ENCODE measurements around the gene TMOD4.

Gene TMOD4

GRCh38 chr1:151171190-151171589 lies 4.6 kb downstream of the TMOD4 start:
- no peak for TF ChIP-seq CTCF (conservative IDR thresholded peaks at IDR 0.05)
- H3K27ac ChIP-seq: no peak overlapping the region

GRCh38 chr1:151167116-151167515 lies 8.7 kb downstream of the TMOD4 start:
- TF ChIP-seq CTCF (conservative IDR thresholded peaks at IDR 0.05): no peak
- H3K27ac ChIP-seq: no peak overlapping the region

- no peak for TF ChIP-seq CTCF (conservative IDR thresholded peaks at IDR 0.05)
- peak overlapping the region; percentile 87 for H3K27ac ChIP-seq
Observed at GRCh38 chr1:151166505-151166956, 9.2 kb downstream of the TMOD4 start.

- TF ChIP-seq CTCF (conservative IDR thresholded peaks at IDR 0.05): no peak
- peak within 1 kb of the TSS; percentile 87 for H3K27ac ChIP-seq
Observed at GRCh38 chr1:151165738-151166504, 9.9 kb downstream of the TMOD4 start, which contains the start of the genes LYSMD1 and SCNM1. LYSMD1 (minus strand) TSS chr1:151165902; CDS start chr1:151165258, 644 bp downstream. SCNM1 (plus strand) TSS chr1:151166144; CDS start chr1:151166153, 9 bp downstream.

- TF ChIP-seq CTCF (conservative IDR thresholded peaks at IDR 0.05): no peak
- peak overlapping the region; percentile 87 for H3K27ac ChIP-seq
Observed at GRCh38 chr1:151165281-151165737, 10.5 kb downstream of the TMOD4 start.

DNA sequence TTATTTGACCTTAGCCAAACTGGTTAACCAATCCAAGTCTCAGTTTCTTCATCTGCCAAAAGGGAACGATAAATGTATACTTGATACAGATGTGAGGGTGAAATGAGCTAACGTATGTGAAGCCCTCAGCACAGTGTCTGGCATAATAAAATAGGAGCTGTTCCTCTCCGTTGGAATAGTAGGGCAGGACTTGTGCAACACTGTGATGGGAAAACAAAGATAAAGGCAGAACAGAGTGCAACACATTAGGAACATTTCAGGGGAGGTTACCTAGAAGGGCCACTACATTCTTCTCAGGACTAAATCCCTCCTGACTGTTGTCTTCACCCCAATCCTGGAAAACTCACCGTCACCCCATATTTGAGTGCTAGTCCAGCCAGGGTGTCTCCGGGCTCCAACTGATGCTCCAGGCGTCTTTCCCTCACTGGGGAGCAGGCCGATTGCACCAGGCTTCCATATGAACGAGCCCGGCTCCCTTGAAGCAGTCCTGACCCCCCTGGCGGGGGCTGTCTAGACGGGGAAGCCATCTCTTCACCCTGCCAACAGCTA lies 11.0 kb downstream of the TMOD4 start:
- peak overlapping the region; percentile 87 for H3K27ac ChIP-seq
- no peak for TF ChIP-seq CTCF (conservative IDR thresholded peaks at IDR 0.05)

DNA sequence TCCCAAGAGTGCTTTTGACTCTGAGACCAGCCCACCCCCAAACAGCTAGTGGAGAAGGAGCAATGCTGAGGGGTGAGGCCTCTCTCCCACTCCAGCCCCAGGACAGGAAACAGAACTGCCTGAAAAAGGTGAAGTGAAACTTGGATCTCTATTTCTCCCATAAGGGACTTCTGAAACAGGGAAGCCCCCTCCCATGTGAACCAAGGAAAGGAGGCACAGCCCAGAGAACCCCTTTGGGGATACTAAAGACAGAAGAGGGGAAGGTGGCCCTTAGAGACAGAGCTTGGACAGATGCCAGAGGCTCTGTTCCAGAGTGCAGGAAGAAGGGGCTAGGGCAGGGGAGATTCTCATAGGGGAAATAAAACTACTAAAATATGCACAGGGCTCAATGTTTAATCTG lies 16.4 kb downstream of the TMOD4 start:
- TF ChIP-seq CTCF (conservative IDR thresholded peaks at IDR 0.05): no peak
- no peak overlapping the region for H3K27ac ChIP-seq

Measured in VCaP (cell line).